NB4 (cell line): ENCODE data around the gene FAR2.

ENCODE experiments used
- MYC ChIP-seq: IDR thresholded peaks from 2 replicates; pipeline ENCODE4 v1.6.1; 2011; ENCODE audit warnings: low read depth, low read length
- POLR2A ChIP-seq: IDR thresholded peaks from 2 replicates; pipeline ENCODE4 v1.6.1; 2011; ENCODE audit warnings: mild to moderate bottlenecking; ENCODE audit not compliant: insufficient read length; ENCODE audit errors: extremely low read depth
- TF ChIP-seq, protein P1 (sequence below): IDR thresholded peaks from one replicate; pipeline ENCODE4 v1.5.1; 2012; ENCODE audit warnings: low read depth, low read length

DNA sequence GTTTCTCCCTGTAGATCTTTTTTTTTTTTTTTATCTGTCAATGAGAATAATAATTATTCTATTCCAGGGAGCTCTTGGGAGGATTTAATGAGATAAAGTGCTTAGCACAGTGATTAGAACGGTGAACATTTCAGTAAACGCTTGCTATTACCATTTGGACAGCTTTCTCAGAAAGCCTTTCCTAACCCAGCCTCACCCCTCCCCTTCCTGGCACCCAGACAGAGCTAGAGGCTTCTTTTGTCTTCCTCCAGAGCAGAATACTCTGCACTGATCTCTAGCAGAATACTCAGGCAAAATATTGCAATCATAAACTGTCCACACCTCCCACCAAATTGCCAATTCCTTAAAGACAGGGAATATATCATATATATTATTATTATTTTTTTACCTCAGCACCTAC lies 165.3 kb downstream of the FAR2 start:
- TF ChIP-seq, protein P1, sequence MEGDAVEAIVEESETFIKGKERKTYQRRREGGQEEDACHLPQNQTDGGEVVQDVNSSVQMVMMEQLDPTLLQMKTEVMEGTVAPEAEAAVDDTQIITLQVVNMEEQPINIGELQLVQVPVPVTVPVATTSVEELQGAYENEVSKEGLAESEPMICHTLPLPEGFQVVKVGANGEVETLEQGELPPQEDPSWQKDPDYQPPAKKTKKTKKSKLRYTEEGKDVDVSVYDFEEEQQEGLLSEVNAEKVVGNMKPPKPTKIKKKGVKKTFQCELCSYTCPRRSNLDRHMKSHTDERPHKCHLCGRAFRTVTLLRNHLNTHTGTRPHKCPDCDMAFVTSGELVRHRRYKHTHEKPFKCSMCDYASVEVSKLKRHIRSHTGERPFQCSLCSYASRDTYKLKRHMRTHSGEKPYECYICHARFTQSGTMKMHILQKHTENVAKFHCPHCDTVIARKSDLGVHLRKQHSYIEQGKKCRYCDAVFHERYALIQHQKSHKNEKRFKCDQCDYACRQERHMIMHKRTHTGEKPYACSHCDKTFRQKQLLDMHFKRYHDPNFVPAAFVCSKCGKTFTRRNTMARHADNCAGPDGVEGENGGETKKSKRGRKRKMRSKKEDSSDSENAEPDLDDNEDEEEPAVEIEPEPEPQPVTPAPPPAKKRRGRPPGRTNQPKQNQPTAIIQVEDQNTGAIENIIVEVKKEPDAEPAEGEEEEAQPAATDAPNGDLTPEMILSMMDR: no peak
- TF ChIP-seq MYC: no peak
- TF ChIP-seq POLR2A: no peak
